22Rv1 (cell line): Measurements from ENCODE around the gene DEPDC5.

Source experiments
- CTCF ChIP-seq: fragments of 450-650 bp; IDR thresholded peaks from 2 replicates; pipeline ENCODE4 v1.5.1; 2017; ENCODE audit warnings: mild to moderate bottlenecking
- ZFX ChIP-seq: fragments of 450-650 bp; IDR thresholded peaks from 2 replicates; pipeline ENCODE4 v1.6.1; 2017; ENCODE audit warnings: antibody characterized with exemption, borderline replicate concordance

GRCh38 chr22:31743871-31744270 lies 9.9 kb upstream of the DEPDC5 start:
- TF ChIP-seq CTCF (no peak), ZFX (no peak)
